GM21360 (cell line): ENCODE results near the gene ZACN.
A peak's percentile ranks its signal among the peaks of the same experiment; 100 is the strongest.
"Not testable (repeated sequence)": the region's sequence is repeated elsewhere in the genome, so short reads cannot be mapped to it uniquely, and the experiment has no call there.

ENCODE experiments used
- ATAC-seq: cut with Tn5 transposase; IDR thresholded peaks from one replicate; pipeline ENCODE4 v1.9.1; 2021; ENCODE audit warnings: mild to moderate bottlenecking, moderate library complexity; ENCODE audit not compliant: unreplicated experiment

Gene ZACN

GRCh38 chr17:76053246-76054111 is 25.5 kb upstream of the ZACN start:
- ATAC-seq = no peak

GRCh38 chr17:76054112-76054476 is 24.9 kb upstream of the ZACN start:
- no peak for ATAC-seq

GRCh38 chr17:76056882-76057281 is 22.1 kb upstream of the ZACN start:
- no peak for ATAC-seq

GRCh38 chr17:76058264-76058663 is 20.7 kb upstream of the ZACN start:
- ATAC-seq = not testable (repeated sequence)

- no peak for ATAC-seq
These were observed 15.0 kb upstream of the ZACN start for GRCh38 chr17:76063875-76064546.

- no peak for ATAC-seq
These were observed 13.2 kb upstream of the ZACN start for GRCh38 chr17:76065775-76066174.

- no peak for ATAC-seq
These were observed 7.3 kb upstream of the ZACN start for GRCh38 chr17:76071531-76072147.

- peak; percentile 67 for ATAC-seq
These were observed 6.7 kb upstream of the ZACN start, which contains the start of gene SRP68 for GRCh38 chr17:76072148-76072858. TSS of gene SRP68 (minus strand) at chr17:76072517. CDS start at chr17:76072491, 26 bp downstream.

- ATAC-seq = no peak
These were observed 4.3 kb upstream of the ZACN start, which contains the start of gene GALR2 for GRCh38 chr17:76074390-76075363. TSS of gene GALR2 (plus strand) at chr17:76074781. CDS start at chr17:76074884, 103 bp downstream.

- no peak for ATAC-seq
These were observed 3.4 kb upstream of the ZACN start for GRCh38 chr17:76075364-76076145.

GRCh38 chr17:76076146-76076764 is 2.7 kb upstream of the ZACN start:
- ATAC-seq = no peak

GRCh38 chr17:76076765-76077583 is 2.0 kb upstream of the ZACN start:
- ATAC-seq = no peak

GRCh38 chr17:76077584-76078110 is 1.3 kb upstream of the ZACN start:
- ATAC-seq = no peak

- ATAC-seq = not testable (repeated sequence)
These were observed 612 bp upstream of the ZACN start for GRCh38 chr17:76078370-76078769.

- no peak for ATAC-seq
These were observed 563 bp downstream of the ZACN start for GRCh38 chr17:76079535-76079955.

- ATAC-seq = no peak
These were observed 1.2 kb downstream of the ZACN start for GRCh38 chr17:76079956-76080767.
